Glutamatergic neuron (in vitro differentiated cells): ENCODE measurements around the gene TMC1. TPM values are rescaled to one million over a fixed set of nuclear protein-coding genes. Genes with fewer than 3 reads are reported as not detected.
"Not testable (repeated sequence)": the region's sequence is repeated elsewhere in the genome, so short reads cannot be mapped to it uniquely, and the experiment has no call there.

Experiments
- DNase-seq: peaks from one replicate; pipeline ENCODE4 v3.0.0; 2022
- H3K27ac Mint-ChIP-seq: one replicate; pipeline ENCODE4 v1.8.0; 2020; ENCODE audit warnings: mild to moderate bottlenecking, mixed read lengths, inconsistent platforms; ENCODE audit not compliant: unreplicated experiment
- H3K27me3 Mint-ChIP-seq: one replicate; pipeline ENCODE4 v1.8.0; 2020; ENCODE audit warnings: mild to moderate bottlenecking, moderate library complexity, mixed read lengths, inconsistent platforms; ENCODE audit not compliant: unreplicated experiment
- H3K36me3 Mint-ChIP-seq: one replicate; pipeline ENCODE4 v1.8.0; 2020; ENCODE audit warnings: mild to moderate bottlenecking, mixed read lengths, inconsistent platforms; ENCODE audit not compliant: unreplicated experiment
- H3K4me1 Mint-ChIP-seq: one replicate; pipeline ENCODE4 v1.8.0; 2020; ENCODE audit warnings: mild to moderate bottlenecking, low read depth, mixed read lengths, inconsistent platforms; ENCODE audit not compliant: unreplicated experiment
- H3K4me3 Mint-ChIP-seq: one replicate; pipeline ENCODE4 v1.8.0; 2020; ENCODE audit warnings: mild to moderate bottlenecking, mixed read lengths, inconsistent platforms; ENCODE audit not compliant: unreplicated experiment
- H3K9me3 Mint-ChIP-seq: one replicate; pipeline ENCODE4 v1.8.0; 2020; ENCODE audit warnings: mild to moderate bottlenecking, moderate library complexity, mixed read lengths, inconsistent platforms; ENCODE audit not compliant: unreplicated experiment
- CTCF ChIP-seq: fragments of 200-600 bp; sonication (generic); IDR thresholded peaks from one replicate; pipeline ENCODE4 v1.5.0; 2021; ENCODE audit not compliant: partially characterized antibody, unreplicated experiment
- total RNA-seq: library from RNA; stranded (reverse); fragmentation: NEBNext Ultra II Directional; extraction: Animal tissue kit (Norgen Biotek cat#: 25700); gene quantifications from one replicate; pipeline ENCODE4 v1.2.1, GENCODE V29; 2021; ENCODE audit not compliant: unreplicated experiment

The TMC1 gene
- total RNA-seq, 1 donor from 2014 or later: not detected

GRCh38 chr9:72839085-72839484, 317.7 kb downstream of the TMC1 start:
- H3K9me3 Mint-ChIP-seq: no peaks in the 10 kb centered on the region
- H3K4me3 Mint-ChIP-seq: no peak overlapping the region
- H3K36me3 Mint-ChIP-seq: no peaks in the 10 kb centered on the region
- no peaks in the 10 kb centered on the region for H3K27me3 Mint-ChIP-seq
- TF ChIP-seq CTCF: no peak
- no peak overlapping the region for H3K27ac Mint-ChIP-seq
- no peaks in the 10 kb centered on the region for H3K4me1 Mint-ChIP-seq
- no peak for DNase-seq

- DNase-seq: no peak
- Mint-ChIP-seq H3K4me3 (no peak overlapping the region), H3K9me3 (peaks cover 5% of the 10 kb centered on the region), H3K36me3 (peaks cover 27% of the 10 kb centered on the region), H3K27ac (no peak overlapping the region), H3K27me3 (no peaks in the 10 kb centered on the region), H3K4me1 (no peaks in the 10 kb centered on the region)
- TF ChIP-seq CTCF: no peak
Measured at GRCh38 chr9:72843520-72844439, 322.4 kb downstream of the TMC1 start.

DNA sequence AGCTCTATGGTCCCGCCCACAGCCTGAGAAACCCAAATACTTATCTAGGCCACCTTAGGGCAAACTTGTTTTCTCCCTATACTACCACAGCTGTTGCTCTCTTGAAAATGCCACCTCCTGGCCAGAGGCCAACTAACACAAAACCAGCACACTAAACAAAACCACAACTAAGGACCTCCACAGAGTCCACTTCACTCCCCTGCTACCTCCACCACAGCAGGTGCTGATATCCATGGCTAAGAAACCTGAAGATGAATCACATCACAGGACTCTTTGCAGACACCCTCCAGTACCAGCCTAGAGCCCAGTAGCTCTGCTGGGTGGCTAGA, 323.0 kb downstream of the TMC1 start:
- Mint-ChIP-seq H3K4me1 (no peaks in the 10 kb centered on the region), H3K36me3 (peaks cover 28% of the 10 kb centered on the region), H3K4me3 (no peak overlapping the region), H3K27ac (no peak overlapping the region), H3K27me3 (no peaks in the 10 kb centered on the region), H3K9me3 (peaks cover 5% of the 10 kb centered on the region)
- no peak for DNase-seq
- no peak for TF ChIP-seq CTCF

DNA sequence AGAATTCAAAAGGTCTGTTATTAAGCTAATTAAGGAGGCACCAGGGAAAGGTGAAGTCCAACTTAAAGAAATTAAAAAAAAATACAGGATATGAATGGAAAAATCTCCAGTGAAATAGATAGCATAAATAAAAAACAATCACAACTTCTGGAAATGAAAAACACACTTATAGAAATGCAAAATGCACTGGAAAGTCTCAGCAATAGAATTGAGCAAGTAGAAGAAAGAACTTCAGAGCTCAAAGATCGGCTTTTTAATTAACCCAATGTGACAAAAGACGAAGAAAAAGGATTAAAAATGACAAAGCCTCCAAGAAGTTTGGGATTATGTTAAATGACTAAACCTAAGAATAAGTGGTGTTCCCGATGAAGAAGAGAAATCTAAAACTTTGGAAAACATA, 323.6 kb downstream of the TMC1 start:
- H3K27ac Mint-ChIP-seq, H3K4me1 Mint-ChIP-seq, H3K9me3 Mint-ChIP-seq, DNase-seq, H3K27me3 Mint-ChIP-seq, H3K4me3 Mint-ChIP-seq: not testable (repeated sequence)
- H3K36me3 Mint-ChIP-seq: peaks cover 32% of the 10 kb centered on the region

GRCh38 chr9:72850209-72850608, 328.8 kb downstream of the TMC1 start:
- H3K27ac Mint-ChIP-seq, DNase-seq, H3K9me3 Mint-ChIP-seq, H3K4me3 Mint-ChIP-seq, H3K27me3 Mint-ChIP-seq, H3K4me1 Mint-ChIP-seq: not testable (repeated sequence)
- peaks cover 22% of the 10 kb centered on the region for H3K36me3 Mint-ChIP-seq

DNA sequence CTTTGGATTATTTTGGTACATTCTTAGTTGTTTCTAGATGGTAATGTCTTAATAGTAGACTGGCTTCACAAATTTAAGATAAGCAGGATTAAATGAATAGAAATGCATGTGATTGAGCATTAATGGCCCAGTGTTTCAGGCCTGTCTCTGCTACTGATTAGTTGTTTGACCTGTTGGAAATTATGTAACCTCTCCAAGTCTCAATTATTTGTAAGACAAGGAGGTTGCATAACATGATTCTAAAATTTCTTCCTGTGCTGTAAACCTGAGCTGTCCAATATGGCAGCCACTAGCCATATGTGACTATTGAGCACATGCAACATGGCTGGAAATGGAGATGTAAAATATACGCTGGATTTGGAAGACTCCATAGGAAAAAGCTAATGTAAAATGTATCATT, 333.9 kb downstream of the TMC1 start:
- Mint-ChIP-seq H3K9me3 (peaks cover 3% of the 10 kb centered on the region), H3K27ac (no peak overlapping the region), H3K36me3 (no peaks in the 10 kb centered on the region), H3K4me3 (no peak overlapping the region), H3K27me3 (no peaks in the 10 kb centered on the region), H3K4me1 (peaks cover 8% of the 10 kb centered on the region)
- TF ChIP-seq CTCF: no peak
- DNase-seq: no peak
